GM13977 (cell line): ENCODE data around the gene MACROD2.

Experiments used
- DNase-seq: peaks from one replicate; pipeline ENCODE4 v3.0.0; 2012; ENCODE audit warnings: low spot score
- CTCF ChIP-seq: IDR thresholded peaks from 2 replicates; pipeline ENCODE4 v1.5.1; 2012; ENCODE audit warnings: mild to moderate bottlenecking, control low read depth; ENCODE audit not compliant: insufficient read depth; ENCODE audit errors: extremely low read depth, missing control alignments
- in situ Hi-C: fragments of 300-500 bp; cut with MboI; formaldehyde crosslinking; loops from one replicate; pipeline ENCODE4 v1.12.0; 2022; ENCODE audit warnings: low sequenced_read_pairs, low pct_unique_long_range_greater_than_20kb, mixed read lengths, inconsistent platforms; ENCODE audit not compliant: unreplicated experiment

MACROD2 gene

GRCh38 chr20:16003310-16003709 is 2008.0 kb downstream of the MACROD2 start:
- no peak for TF ChIP-seq CTCF
- DNase-seq, result no peak
- in situ Hi-C loops, result no loop called here

GRCh38 chr20:16004108-16004854 is 2009.0 kb downstream of the MACROD2 start:
- TF ChIP-seq CTCF, result no peak
- DNase-seq, result no peak
- in situ Hi-C loops, result no loop called here

- in situ Hi-C loops, result no loop called here
- DNase-seq, result no peak
- no peak for TF ChIP-seq CTCF
Observed at GRCh38 chr20:16005021-16005914, 2010.0 kb downstream of the MACROD2 start.

GRCh38 chr20:16005915-16006493 is 2010.7 kb downstream of the MACROD2 start:
- TF ChIP-seq CTCF, result no peak
- DNase-seq, result no peak
- in situ Hi-C loops, result no loop called here

- DNase-seq, result peak; percentile 15
- TF ChIP-seq CTCF, result no peak
- in situ Hi-C loops, result no loop called here
Observed at GRCh38 chr20:16007164-16007563, 2011.8 kb downstream of the MACROD2 start.

GRCh38 chr20:16007962-16008361 is 2012.6 kb downstream of the MACROD2 start:
- no peak for TF ChIP-seq CTCF
- in situ Hi-C loops, result no loop called here
- DNase-seq, result no peak
